ENCODE results near the gene GADD45GIP1.
"Not testable (repeated sequence)": the region's sequence is repeated elsewhere in the genome, so short reads cannot be mapped to it uniquely, and the experiment has no call there.

GADD45GIP1 gene

GRCh38 chr19:12990431-12990830 is 33.4 kb upstream of the GADD45GIP1 start:
- no peak for DNase-seq

- no peak for DNase-seq
These were observed 30.8 kb upstream of the GADD45GIP1 start for GRCh38 chr19:12987781-12988180.

- no peak for DNase-seq
These were observed 30.2 kb upstream of the GADD45GIP1 start for GRCh38 chr19:12987190-12987589.

DNA sequence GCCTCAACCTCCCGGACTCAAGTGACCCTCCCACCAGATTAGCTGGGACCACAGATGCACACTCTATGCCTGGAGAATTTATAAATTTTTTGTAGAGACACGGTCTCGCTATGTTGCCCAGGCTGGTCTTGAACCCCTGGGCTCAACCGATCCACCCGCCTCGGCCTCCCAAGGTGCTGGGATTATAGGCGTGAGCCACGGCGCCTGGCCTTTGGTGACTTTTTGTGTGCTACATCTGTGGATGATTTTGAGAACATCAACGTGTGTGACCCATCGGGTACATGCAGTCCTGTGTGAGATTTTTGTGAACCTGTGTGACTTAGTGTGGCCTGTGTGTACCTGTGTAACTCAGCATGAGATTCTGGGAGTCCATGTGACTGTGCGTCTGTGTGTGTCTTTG is 29.7 kb upstream of the GADD45GIP1 start:
- DNase-seq = no peak

- DNase-seq = peak in 52 of 58 donors; percentile 27 to 93 (median 75)
These were observed 28.2 kb upstream of the GADD45GIP1 start for GRCh38 chr19:12985049-12985776.

DNA sequence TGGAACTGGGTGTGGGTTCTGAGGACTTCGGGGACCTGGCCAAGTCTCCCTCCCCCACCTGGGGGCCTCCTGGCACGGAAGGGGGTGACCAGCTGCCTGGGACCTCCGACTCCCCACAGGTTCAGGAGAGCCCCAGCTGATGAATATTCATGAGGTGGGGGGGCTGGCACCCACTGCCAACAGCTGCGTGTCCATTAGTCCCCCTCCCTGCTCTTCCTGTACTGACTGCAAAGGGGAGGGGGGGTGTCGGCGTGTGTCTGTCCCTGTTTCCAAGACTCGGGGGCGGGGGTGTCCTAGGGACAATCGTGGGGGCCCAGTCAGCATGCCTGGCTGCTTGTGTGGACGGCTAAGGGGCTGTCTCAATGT is 27.6 kb upstream of the GADD45GIP1 start:
- DNase-seq = peak in 33 of 58 donors; percentile 14 to 84 (median 50)

DNA sequence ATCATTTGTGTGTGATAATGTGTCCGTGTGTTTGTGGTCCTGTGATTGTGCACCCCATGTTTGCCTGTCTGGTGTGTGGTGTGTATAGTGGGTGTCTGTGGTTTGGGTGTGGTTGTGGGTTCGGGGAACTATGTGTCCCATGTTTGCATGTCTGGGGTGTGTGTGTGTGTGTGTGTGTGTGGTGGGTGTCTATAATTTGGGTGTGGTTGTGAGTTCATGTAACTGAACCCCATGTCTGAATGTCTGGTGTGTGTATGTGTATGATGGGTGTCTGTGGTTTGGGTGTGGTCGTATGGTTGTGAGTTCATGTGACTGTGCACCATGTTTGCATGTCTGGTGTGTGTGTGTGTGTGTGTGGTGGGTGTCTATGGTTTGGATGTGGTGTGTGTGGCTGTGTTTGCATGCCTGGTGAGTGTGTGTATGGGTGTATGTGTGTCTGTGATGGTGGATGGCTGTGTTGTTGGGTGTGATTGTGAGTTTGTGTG is 27.2 kb upstream of the GADD45GIP1 start:
- no peak for DNase-seq

DNA sequence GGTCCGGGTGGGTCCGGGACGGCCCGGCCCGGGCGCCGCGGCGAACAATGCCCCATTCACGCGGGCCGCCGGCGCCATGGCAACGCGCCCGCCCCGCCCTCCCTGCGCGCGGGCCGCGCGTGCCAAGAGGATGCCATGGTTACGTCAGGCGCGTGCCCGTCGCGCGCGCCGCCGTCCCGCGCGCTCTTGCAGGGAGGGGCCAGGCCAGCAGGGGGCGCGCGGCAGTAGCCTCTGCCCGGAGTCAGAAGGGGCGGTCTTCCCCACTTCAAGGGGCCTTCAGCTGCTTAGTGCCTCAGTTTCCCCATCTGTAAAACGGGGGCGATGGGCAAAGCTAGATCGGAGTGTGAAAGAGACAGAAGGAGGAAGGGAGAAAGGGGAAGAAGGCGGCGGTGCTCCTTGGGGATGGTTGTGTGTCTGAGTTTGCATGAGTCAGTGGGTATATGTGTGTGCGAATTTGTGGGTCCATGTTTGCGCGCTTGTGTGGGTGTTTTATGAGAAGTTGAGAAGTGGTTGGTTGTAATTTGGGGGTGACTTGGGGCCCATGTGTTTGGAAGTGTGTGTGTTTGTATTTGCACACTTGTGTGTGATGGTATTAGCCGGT is 26.6 kb upstream of the GADD45GIP1 start:
- DNase-seq = peak in 54 of 58 donors; percentile 31 to 87 (median 78)

DNA sequence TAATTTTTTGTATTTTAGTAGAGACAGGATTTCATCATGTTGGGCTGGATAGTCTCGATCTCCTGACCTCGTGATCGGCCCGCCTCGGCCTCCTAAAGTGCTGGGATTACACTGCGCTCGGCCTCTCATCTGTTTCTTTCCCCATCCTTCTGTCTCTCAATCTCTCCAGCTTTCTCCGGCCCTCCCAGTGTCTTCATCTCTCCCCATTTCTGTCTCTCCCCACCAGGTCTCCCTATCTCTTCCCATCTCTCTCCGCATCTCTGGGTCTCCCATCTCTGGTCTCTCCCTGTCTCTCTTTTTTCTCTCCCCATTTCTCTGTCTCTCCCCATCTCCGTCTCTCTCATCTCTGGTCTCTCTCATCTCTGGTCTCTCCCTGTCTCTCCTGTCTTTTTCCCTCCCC is 26.1 kb upstream of the GADD45GIP1 start:
- DNase-seq = no peak

DNA sequence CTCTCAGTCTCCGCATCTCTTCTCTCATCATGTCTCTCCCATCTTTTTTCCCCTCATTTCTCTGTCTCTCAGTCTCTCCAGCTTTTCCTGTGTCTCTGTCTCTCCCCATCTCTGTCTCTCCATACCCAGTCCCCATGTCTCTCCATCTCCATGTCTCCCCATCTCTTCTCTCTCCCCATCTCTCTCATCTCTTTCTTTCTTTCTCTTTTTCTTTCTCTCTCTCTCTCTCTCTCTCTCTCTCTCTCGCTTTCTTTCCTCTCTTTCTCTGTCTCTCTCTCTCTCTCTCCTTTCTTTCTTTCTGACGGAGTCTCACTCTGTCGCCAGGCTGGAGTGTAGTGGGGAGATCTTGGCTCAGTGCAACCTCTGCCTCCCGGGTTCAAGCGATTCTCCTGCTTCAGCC is 25.6 kb upstream of the GADD45GIP1 start:
- no peak for DNase-seq

- no peak for DNase-seq
These were observed 23.0 kb upstream of the GADD45GIP1 start for GRCh38 chr19:12979974-12980373.

DNA sequence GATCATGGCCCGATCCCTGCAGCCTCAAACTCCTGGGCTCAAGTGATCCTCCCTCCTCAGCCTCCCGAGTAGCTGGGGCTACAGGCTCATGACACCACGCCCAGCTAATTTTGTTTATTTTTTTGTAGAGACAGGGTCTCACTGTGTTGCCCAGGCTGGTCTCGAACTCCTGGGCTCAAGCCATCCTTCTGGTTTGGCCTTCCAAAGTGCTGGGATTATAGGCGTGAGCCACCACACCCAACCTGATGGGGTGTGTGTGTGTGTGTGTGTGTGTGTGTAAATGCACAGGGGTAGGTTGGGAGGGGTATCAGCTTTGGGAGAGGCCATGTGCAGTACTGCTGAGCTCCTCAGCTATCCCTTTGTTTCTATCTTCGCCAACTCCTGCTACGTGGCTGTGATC is 19.1 kb upstream of the GADD45GIP1 start:
- DNase-seq = not testable (repeated sequence)

DNA sequence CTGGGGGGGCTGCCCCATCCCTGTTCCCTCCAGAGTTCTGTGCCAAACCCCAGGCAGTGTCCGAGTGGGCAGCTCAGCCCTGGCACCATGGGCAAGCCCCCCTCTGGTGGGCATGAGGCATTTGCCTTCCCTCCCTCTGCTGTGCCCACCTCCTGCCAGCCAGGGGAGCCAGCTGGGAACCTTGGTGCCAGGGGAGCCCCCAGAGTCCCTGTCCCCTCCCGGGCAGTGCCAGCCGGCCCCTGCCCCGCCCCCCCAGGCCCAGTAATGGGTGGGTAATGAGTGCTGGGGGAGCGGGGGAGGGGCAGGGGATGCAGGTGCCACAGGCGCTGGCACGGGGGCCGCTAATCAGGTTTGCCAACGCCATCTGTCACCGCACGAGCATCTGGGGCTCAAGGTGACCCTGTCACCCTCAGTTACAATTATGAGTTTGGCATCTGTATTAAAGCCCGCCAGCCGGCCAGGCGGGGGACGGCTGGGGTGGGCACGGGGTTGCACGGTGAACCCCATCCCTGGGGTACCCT is 18.3 kb upstream of the GADD45GIP1 start:
- no peak for DNase-seq

DNA sequence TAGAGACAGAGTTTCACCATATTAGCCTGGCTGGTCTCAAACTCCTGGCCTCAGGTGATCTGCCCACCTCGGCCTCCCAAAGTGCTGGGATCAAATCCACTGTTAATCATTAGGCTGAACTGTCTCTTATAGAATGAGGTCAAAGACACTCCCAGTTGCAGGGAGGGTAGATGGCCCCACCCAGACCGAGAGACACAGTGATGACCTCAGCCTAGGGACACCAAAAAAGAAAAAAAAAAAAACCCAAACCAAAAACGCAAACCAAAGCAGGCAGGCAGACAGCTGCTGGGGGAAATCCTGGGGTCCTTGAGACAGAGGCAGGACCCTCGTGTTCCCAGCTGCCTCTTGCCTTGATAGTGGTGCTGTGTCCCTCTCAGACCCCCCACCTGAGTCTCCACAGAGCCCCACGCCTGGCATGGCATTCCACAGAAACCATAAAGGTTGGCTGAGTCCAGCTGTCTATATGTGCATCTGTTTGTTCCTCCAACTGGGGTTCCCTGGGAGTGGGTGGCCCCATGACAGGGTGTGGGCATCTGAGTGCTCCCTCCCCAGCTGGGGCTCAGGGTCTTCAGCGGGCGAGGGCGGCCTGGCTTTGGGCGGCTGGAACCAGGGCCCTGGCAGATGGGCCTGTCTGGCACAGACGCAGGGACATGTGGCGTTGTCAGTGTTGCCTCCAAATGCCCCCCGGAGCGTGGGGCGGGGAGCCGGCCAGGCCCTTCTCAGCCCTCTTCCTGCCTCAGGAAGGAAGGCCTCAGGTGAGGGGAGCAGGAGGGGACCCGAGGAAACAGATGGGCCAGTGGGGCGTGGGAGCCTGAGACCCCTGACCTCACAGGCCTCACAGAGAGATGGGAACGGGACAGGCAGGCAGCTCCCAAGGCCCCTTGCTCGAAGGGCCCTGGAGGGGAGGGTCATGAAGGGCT is 17.5 kb upstream of the GADD45GIP1 start:
- DNase-seq = no peak

DNA sequence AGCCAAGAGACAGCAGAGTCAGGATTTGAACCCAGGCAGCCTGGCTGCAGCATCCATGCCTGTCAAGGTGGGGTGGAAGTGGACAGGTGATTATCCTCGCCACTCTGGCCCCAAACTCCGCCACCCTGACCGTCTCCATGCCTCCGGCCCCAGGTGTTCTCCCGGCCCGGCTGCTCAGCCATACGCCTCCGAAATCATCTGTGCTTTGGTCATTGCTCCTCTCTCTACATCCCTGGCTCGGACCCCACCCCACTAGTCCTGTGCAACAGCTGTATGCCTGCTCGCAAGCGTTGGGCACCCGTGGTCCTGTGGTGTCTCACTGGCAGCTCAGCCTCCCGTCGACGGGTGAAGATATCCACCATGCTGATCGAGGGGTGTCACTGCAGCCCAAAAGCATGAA is 16.2 kb upstream of the GADD45GIP1 start:
- no peak for DNase-seq

- DNase-seq = no peak
These were observed 13.2 kb upstream of the GADD45GIP1 start for GRCh38 chr19:12970070-12970820.

- peak in 46 of 58 donors; percentile 12 to 74 (median 52) for DNase-seq
These were observed 12.4 kb upstream of the GADD45GIP1 start, which contains the start of gene DAND5 for GRCh38 chr19:12969292-12969988. DAND5 (plus strand) TSS chr19:12969576; CDS start chr19:12969661, 85 bp downstream.

DNA sequence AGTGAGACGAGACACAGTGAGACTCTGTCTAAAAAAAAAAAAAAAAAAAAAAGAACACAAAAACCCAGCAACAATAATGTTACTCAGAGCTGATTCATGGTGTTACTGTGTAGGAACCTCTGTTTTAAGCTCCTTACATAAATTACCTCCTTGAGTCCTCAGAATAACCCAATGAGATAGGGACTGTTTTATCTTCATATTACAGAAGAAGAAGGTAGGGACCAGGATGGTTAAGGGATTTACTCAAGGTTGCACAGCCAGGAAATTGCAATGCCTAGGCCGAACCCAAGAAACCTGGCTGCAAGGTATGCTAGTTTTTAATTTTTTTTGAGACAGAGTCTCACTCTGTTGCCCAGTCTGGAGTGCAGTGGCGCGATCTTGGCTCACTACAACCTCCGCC is 10.9 kb upstream of the GADD45GIP1 start:
- DNase-seq = no peak

DNA sequence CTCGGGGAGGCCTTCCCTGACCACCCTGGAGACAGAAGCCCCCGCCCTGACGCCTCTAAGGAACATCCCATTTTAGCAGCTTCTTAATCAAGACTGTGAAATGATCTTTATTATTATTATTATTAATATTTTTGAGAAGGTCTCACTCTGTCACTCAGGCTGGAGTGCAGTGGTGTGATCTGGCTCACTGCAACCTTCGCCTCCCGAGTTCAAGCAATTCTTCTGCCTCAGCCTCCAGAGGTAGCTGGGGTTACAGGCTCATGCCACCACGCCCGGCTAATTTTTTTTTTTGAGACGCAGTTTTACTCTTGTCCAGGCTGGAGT is 8.8 kb upstream of the GADD45GIP1 start:
- DNase-seq = no peak

Data from anterior cingulate cortex (tissue), 58 donors.